GM12873 (cell line): Measurements from ENCODE around the gene TRANK1.

Experiments
- CTCF ChIP-seq: IDR thresholded peaks from 2 replicates; pipeline ENCODE4 v1.5.1; 2012; ENCODE audit warnings: low read depth, mild to moderate bottlenecking, moderate library complexity, low read length, control low read depth; ENCODE audit not compliant: insufficient read depth; ENCODE audit errors: missing control alignments

Gene TRANK1

GRCh38 chr3:36875397-36875796 lies 69.5 kb downstream of the TRANK1 start:
- TF ChIP-seq CTCF: no peak

GRCh38 chr3:36874424-36874823 lies 70.4 kb downstream of the TRANK1 start:
- no peak for TF ChIP-seq CTCF

GRCh38 chr3:36871379-36872126 lies 73.3 kb downstream of the TRANK1 start:
- TF ChIP-seq CTCF: no peak

- peak; percentile 88 for TF ChIP-seq CTCF
Measured at GRCh38 chr3:36868614-36869436, 76.0 kb downstream of the TRANK1 start.

GRCh38 chr3:36867810-36868209 lies 77.0 kb downstream of the TRANK1 start:
- no peak for TF ChIP-seq CTCF

GRCh38 chr3:36866368-36866767 lies 78.5 kb downstream of the TRANK1 start:
- TF ChIP-seq CTCF: no peak
